Gastroesophageal sphincter (tissue), 4 donors: ENCODE data around the gene DSCAML1. TPM values are rescaled to one million over a fixed set of nuclear protein-coding genes. Genes with fewer than 3 reads are reported as not detected.

Experiments
- ATAC-seq: fragments of 150-250 bp; one replicate; pipeline ENCODE4 v1.9.1; 2016; ENCODE audit warnings: mild to moderate bottlenecking, moderate library complexity
- H3K27ac ChIP-seq, 4 donors: fragments of 200-600 bp; sonication (generic) in 3 of 4; 1 replicate in 3 of 4; 2 replicates in 1 of 4; pipeline ENCODE4 v1.5.1; 2016 to 2019
- H3K27me3 ChIP-seq: fragments of 200-600 bp; sonication (generic); one replicate; pipeline ENCODE4 v1.5.1; 2019
- H3K36me3 ChIP-seq, 2 donors: fragments of 200-600 bp; sonication (generic); one replicate each; pipeline ENCODE4 v1.5.1; 2019; ENCODE audit warnings: control low read depth in 1 of 2
- H3K4me1 ChIP-seq, 3 donors: fragments of 200-600 bp; sonication (generic); 1 replicate in 2 of 3; 2 replicates in 1 of 3; pipeline ENCODE4 v1.5.1; 2016 to 2019; ENCODE audit warnings: control low read depth in 2 of 3
- H3K4me3 ChIP-seq, 2 donors: fragments of 200-600 bp; sonication (generic); one replicate each; pipeline ENCODE4 v1.5.1; 2019; ENCODE audit warnings: mild to moderate bottlenecking in 1 of 2, moderate library complexity in 1 of 2
- H3K9me3 ChIP-seq, 3 donors: fragments of 200-600 bp; sonication (generic); one replicate each; pipeline ENCODE4 v1.5.1; 2017 to 2019; ENCODE audit warnings: control low read depth in 2 of 3
- CTCF ChIP-seq, 4 experiments: fragments of 200-600 bp in 2 of 4; fragments of 450-650 bp in 2 of 4; sonication (generic) in 1 of 4; IDR thresholded peaks; one replicate each; pipeline ENCODE4 v1.5.1; 2017 to 2019; ENCODE audit warnings: antibody characterized with exemption in 4 of 4, mild to moderate bottlenecking in 2 of 4, moderate library complexity in 2 of 4
- EP300 ChIP-seq: sonication (generic); formaldehyde crosslinking; IDR thresholded peaks from one replicate; pipeline ENCODE4 v1.6.1; 2017; ENCODE audit warnings: antibody characterized with exemption, mild to moderate bottlenecking
- POLR2A ChIP-seq, 2 donors: fragments of 450-650 bp; IDR thresholded peaks; one replicate each; pipeline ENCODE4 v1.6.1; 2017; ENCODE audit warnings: antibody characterized with exemption in 2 of 2, mild to moderate bottlenecking in 2 of 2, moderate library complexity in 1 of 2
- POLR2AphosphoS5 ChIP-seq: sonication (generic); formaldehyde crosslinking; IDR thresholded peaks from one replicate; pipeline ENCODE4 v1.6.1; 2017; ENCODE audit warnings: antibody characterized with exemption
- WGBS, 2 donors: methylation state at CpG; one replicate each; pipeline ENCODE4 v1.1.5; 2018; ENCODE audit warnings: low coverage in 1 of 2; 5-methylcytosine and 5-hydroxymethylcytosine counted together
- total RNA-seq, 4 donors: library from RNA; depleted of rRNA; stranded (reverse); fragments of >200 nt; gene quantifications; one replicate each; pipeline ENCODE4 v1.1.0, GENCODE V29; 2016

Gene DSCAML1
- total RNA-seq, 4 donors from 2014 or later: 0.35 to 2.5 (median 0.73) TPM

- H3K4me3 ChIP-seq: no peak overlapping the region
- peak; percentile 34 for ATAC-seq
- no peaks in the 10 kb centered on the region for H3K9me3 ChIP-seq
- no peaks in the 10 kb centered on the region for H3K27me3 ChIP-seq
- 0% methylated on average over 1 of the region's 5 CpGs for WGBS, 2 donors
- peaks cover 0 to 28% (median 11%) of the 10 kb centered on the region in 3 donors for H3K4me1 ChIP-seq
- no peak for TF ChIP-seq POLR2AphosphoS5
- no peak for TF ChIP-seq EP300
- no peak for TF ChIP-seq POLR2A (IDR thresholded peaks at IDR 0.05)
- no peak for TF ChIP-seq CTCF (IDR thresholded peaks at IDR 0.05)
- H3K27ac ChIP-seq: peak overlapping the region in 3 of 4 donors; percentile 26 to 66 (median 55)
- H3K36me3 ChIP-seq: no peaks in the 10 kb centered on the region
Measured at GRCh38 chr11:117663414-117663813, 133.6 kb downstream of the DSCAML1 start.

- Histone ChIP-seq H3K36me3 (no peaks in the 10 kb centered on the region), H3K4me1 (peaks cover 0 to 28% (median 11%) of the 10 kb centered on the region in 3 donors), H3K27ac (no peak overlapping the region), H3K27me3 (no peaks in the 10 kb centered on the region), H3K9me3 (no peaks in the 10 kb centered on the region), H3K4me3 (no peak overlapping the region)
- ATAC-seq: no peak
- TF ChIP-seq POLR2A (IDR thresholded peaks at IDR 0.05): no peak
- TF ChIP-seq POLR2AphosphoS5: no peak
- 80 to 94% methylated on average over 2 to 11 of the region's 14 CpGs for WGBS, 2 donors
Measured at GRCh38 chr11:117662671-117663269, 134.2 kb downstream of the DSCAML1 start.

- ATAC-seq: no peak
- H3K27ac ChIP-seq: no peak overlapping the region
- H3K36me3 ChIP-seq: no peaks in the 10 kb centered on the region
- TF ChIP-seq CTCF (IDR thresholded peaks at IDR 0.05) (no peak), POLR2AphosphoS5 (no peak), EP300 (no peak), POLR2A (IDR thresholded peaks at IDR 0.05) (no peak)
- peaks cover 0 to 28% (median 11%) of the 10 kb centered on the region in 3 donors for H3K4me1 ChIP-seq
- H3K27me3 ChIP-seq: no peaks in the 10 kb centered on the region
- no peak overlapping the region for H3K4me3 ChIP-seq
- no peaks in the 10 kb centered on the region for H3K9me3 ChIP-seq
- 81 to 85% methylated on average over 8 of the region's 8 CpGs for WGBS, 2 donors
Measured at GRCh38 chr11:117662255-117662654, 134.8 kb downstream of the DSCAML1 start.

- Histone ChIP-seq H3K36me3 (no peaks in the 10 kb centered on the region), H3K9me3 (no peaks in the 10 kb centered on the region), H3K27ac (no peak overlapping the region), H3K27me3 (peaks cover 5% of the 10 kb centered on the region), H3K4me3 (no peak overlapping the region), H3K4me1 (peaks cover 0 to 10% (median 6%) of the 10 kb centered on the region in 3 donors)
- no peak for ATAC-seq
- 81 to 100% methylated on average over 2 of the region's 3 CpGs for WGBS, 2 donors
- no peak for TF ChIP-seq POLR2A (IDR thresholded peaks at IDR 0.05)
- no peak for TF ChIP-seq POLR2AphosphoS5
- TF ChIP-seq EP300: no peak
- TF ChIP-seq CTCF (IDR thresholded peaks at IDR 0.05): no peak
Measured at GRCh38 chr11:117658809-117659208, 138.2 kb downstream of the DSCAML1 start.

- 100% methylated on average over 1 of the region's 7 CpGs; no CpG with 5 or more reads in 1 of the 2 donors for WGBS, 2 donors
- Histone ChIP-seq H3K4me3 (no peak overlapping the region), H3K4me1 (no peaks in the 10 kb centered on the region), H3K27me3 (peaks cover 9% of the 10 kb centered on the region), H3K27ac (no peak overlapping the region), H3K36me3 (no peaks in the 10 kb centered on the region), H3K9me3 (no peaks in the 10 kb centered on the region)
- TF ChIP-seq CTCF (IDR thresholded peaks at IDR 0.05) (no peak), POLR2AphosphoS5 (no peak), EP300 (no peak), POLR2A (IDR thresholded peaks at IDR 0.05) (no peak)
- no peak for ATAC-seq
Measured at GRCh38 chr11:117657794-117658193, 139.2 kb downstream of the DSCAML1 start.
